OCI-M1 (cell line): Measurements from ENCODE around the gene OST4.
A peak's percentile ranks its signal among the peaks of the same experiment; 100 is the strongest.

Experiments
- DNase-seq: peaks from one replicate; lab custom pipeline; 2025; lab: John Stamatoyannopoulos, UW

Gene OST4

GRCh38 chr2:27093430-27094352 is 22.2 kb upstream of the OST4 start:
- DNase-seq = no peak

- peak; percentile 86 for DNase-seq
Measured at GRCh38 chr2:27092696-27093429, 21.4 kb upstream of the OST4 start.

- DNase-seq = no peak
Measured at GRCh38 chr2:27091746-27092695, 20.6 kb upstream of the OST4 start.

- no peak for DNase-seq
Measured at GRCh38 chr2:27089111-27089954, 17.9 kb upstream of the OST4 start.

- peak; percentile 31 for DNase-seq
Measured at GRCh38 chr2:27088634-27089033, 17.2 kb upstream of the OST4 start.

- no peak for DNase-seq
Measured at GRCh38 chr2:27087823-27088410, 16.5 kb upstream of the OST4 start.

- no peak for DNase-seq
Measured at GRCh38 chr2:27086724-27087593, 15.5 kb upstream of the OST4 start, which contains the start of gene KHK. KHK (plus strand) TSS chr2:27086772; CDS start chr2:27087260, 488 bp downstream.

GRCh38 chr2:27086090-27086723 is 14.8 kb upstream of the OST4 start:
- DNase-seq = peak; percentile 97

GRCh38 chr2:27085673-27086089 is 14.2 kb upstream of the OST4 start:
- DNase-seq = peak; percentile 85

GRCh38 chr2:27085062-27085672 is 13.7 kb upstream of the OST4 start:
- DNase-seq = no peak

GRCh38 chr2:27084297-27085061 is 13.0 kb upstream of the OST4 start:
- no peak for DNase-seq

- DNase-seq = no peak
Measured at GRCh38 chr2:27083410-27084296, 12.2 kb upstream of the OST4 start.

GRCh38 chr2:27082773-27083409 is 11.4 kb upstream of the OST4 start:
- no peak for DNase-seq

- DNase-seq = no peak
Measured at GRCh38 chr2:27081984-27082772, 10.7 kb upstream of the OST4 start.

GRCh38 chr2:27080603-27080936 is 9.1 kb upstream of the OST4 start:
- no peak for DNase-seq

GRCh38 chr2:27080140-27080469 is 8.7 kb upstream of the OST4 start:
- DNase-seq = no peak
